ENCODE measurements around the gene SH3BGRL2.
"Not testable (repeated sequence)": the region's sequence is repeated elsewhere in the genome, so short reads cannot be mapped to it uniquely, and the experiment has no call there.

SH3BGRL2 gene

DNA sequence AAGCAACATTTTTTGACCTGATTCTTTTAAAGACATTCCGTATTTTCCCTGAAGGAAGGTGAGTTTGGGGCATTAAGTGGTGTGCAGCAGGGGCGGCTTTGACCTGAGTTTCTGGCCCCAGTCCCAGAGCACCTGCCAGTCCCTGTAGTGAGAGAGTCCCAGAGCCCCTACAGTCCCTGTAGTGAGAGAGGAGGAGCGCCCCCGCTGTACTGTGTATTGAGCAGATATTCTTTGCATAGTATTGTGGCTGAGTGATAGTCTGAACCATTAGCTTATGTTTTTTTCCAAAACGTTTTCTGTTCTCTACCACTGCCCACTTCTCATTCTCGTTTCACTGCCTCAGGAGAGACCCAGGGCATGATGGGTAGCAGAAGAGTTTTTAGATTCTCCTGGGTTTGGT is 17.2 kb upstream of the SH3BGRL2 start:
- in situ Hi-C loops (cut with MboI; ENCODE audit: low sequenced_read_pairs) = no loop called here

GRCh38 chr6:79614326-79615305 is 16.5 kb upstream of the SH3BGRL2 start:
- in situ Hi-C loops (cut with MboI; ENCODE audit: low sequenced_read_pairs) = no loop called here

- in situ Hi-C loops (cut with MboI; ENCODE audit: low sequenced_read_pairs) = no loop called here
Measured at GRCh38 chr6:79617518-79617941, 13.6 kb upstream of the SH3BGRL2 start.

- in situ Hi-C loops (cut with MboI; ENCODE audit: low sequenced_read_pairs) = not testable (repeated sequence)
Measured at GRCh38 chr6:79618425-79618824, 12.7 kb upstream of the SH3BGRL2 start.

DNA sequence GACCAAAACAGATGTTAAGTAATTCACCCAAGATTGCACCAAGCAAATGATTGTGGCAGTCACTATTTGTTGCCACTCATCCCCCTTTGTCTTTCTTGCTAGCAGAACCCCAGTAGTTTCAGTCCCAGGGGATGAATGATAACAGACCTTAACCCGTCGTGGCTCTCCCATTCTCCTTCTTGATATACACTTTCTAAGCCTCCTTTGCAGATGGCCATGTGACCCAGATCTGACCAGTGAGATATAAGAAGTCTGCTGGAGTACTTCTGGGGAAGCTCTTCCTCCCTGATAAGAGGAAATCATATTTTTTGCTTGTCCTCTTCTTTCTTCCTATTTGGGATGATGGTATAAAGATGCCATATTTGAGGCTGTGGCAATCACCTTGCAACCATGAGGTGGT is 9.6 kb upstream of the SH3BGRL2 start:
- in situ Hi-C loops (cut with MboI; ENCODE audit: low sequenced_read_pairs) = no loop called here

DNA sequence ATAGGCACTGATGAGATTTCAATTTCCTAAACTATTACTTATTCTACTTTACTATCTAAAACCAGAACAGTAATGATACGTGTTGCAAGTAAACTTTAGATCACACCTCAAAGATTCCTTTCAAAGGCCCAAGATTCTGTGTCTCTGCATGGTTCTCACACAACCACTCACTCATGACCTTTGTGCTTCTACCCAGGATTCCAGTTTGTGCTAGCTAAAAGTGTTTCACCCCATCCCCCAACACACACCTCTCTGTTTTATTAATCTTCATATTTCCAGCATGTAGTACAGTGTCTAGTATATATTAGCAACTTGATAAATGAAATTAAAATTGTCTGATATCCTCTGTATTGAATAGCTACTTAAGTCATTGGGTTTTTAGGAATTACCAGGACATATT is 8.8 kb upstream of the SH3BGRL2 start:
- in situ Hi-C loops (cut with MboI; ENCODE audit: low sequenced_read_pairs) = no loop called here

GRCh38 chr6:79623106-79623505 is 8.0 kb upstream of the SH3BGRL2 start:
- in situ Hi-C loops (cut with MboI; ENCODE audit: low sequenced_read_pairs) = no loop called here

- in situ Hi-C loops (cut with MboI; ENCODE audit: low sequenced_read_pairs) = no loop called here
Measured at GRCh38 chr6:79625746-79626145, 5.4 kb upstream of the SH3BGRL2 start.

- in situ Hi-C loops (cut with MboI; ENCODE audit: low sequenced_read_pairs) = no loop called here
Measured at GRCh38 chr6:79626811-79627210, 4.3 kb upstream of the SH3BGRL2 start.

DNA sequence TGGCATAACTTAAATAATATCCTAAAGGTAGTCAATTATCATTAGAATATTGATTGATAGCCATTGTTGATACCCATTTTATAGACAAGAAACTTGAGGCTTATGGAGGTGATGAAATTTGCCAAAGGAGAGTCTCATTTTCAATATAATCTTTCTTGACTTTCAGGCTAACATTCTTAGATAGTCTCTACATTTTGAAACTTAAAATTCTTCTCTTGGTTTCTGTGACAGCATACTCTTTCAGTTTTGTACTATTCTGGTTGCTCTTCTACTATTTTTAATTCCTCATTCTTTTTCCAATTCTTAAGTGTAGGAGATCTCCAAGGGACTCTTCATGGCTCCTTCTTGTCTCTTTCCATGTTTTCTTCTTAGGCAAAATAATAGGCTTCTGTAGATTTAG is 3.7 kb upstream of the SH3BGRL2 start:
- in situ Hi-C loops (cut with MboI; ENCODE audit: low sequenced_read_pairs) = no loop called here

GRCh38 chr6:79628466-79629288 is 2.5 kb upstream of the SH3BGRL2 start:
- in situ Hi-C loops (cut with MboI; ENCODE audit: low sequenced_read_pairs) = no loop called here

- in situ Hi-C loops (cut with MboI; ENCODE audit: low sequenced_read_pairs) = no loop called here
Measured at GRCh38 chr6:79630380-79630882, 698 bp upstream of the SH3BGRL2 start.

- in situ Hi-C loops (cut with MboI; ENCODE audit: low sequenced_read_pairs) = no loop called here
Measured at GRCh38 chr6:79631693-79632172, 604 bp downstream of the SH3BGRL2 start.

GRCh38 chr6:79632580-79632979 is 1.5 kb downstream of the SH3BGRL2 start:
- in situ Hi-C loops (cut with MboI; ENCODE audit: low sequenced_read_pairs) = no loop called here

- in situ Hi-C loops (cut with MboI; ENCODE audit: low sequenced_read_pairs) = no loop called here
Measured at GRCh38 chr6:79634491-79635231, 3.5 kb downstream of the SH3BGRL2 start.

GRCh38 chr6:79635232-79635543 is 4.1 kb downstream of the SH3BGRL2 start:
- in situ Hi-C loops (cut with MboI; ENCODE audit: low sequenced_read_pairs) = no loop called here

DNA sequence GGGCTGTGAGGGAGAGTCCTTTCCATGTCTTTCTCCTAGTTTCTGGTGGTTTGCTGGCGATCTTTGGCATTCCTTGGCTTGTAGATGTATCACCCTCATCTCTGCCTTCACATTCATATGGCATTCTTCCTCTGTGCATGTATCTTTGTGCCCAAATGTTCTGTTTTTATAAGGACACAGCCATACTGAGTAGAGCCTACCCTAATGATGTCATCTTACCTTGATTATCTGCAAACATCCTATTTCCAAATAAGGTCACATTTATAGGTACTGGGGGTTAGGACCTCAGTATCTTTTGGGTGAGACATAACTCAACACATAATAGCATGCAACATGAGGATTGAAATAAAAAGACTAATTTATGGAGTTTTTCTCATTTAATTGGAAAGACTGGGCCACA is 5.5 kb downstream of the SH3BGRL2 start:
- in situ Hi-C loops (cut with MboI; ENCODE audit: low sequenced_read_pairs) = no loop called here

DNA sequence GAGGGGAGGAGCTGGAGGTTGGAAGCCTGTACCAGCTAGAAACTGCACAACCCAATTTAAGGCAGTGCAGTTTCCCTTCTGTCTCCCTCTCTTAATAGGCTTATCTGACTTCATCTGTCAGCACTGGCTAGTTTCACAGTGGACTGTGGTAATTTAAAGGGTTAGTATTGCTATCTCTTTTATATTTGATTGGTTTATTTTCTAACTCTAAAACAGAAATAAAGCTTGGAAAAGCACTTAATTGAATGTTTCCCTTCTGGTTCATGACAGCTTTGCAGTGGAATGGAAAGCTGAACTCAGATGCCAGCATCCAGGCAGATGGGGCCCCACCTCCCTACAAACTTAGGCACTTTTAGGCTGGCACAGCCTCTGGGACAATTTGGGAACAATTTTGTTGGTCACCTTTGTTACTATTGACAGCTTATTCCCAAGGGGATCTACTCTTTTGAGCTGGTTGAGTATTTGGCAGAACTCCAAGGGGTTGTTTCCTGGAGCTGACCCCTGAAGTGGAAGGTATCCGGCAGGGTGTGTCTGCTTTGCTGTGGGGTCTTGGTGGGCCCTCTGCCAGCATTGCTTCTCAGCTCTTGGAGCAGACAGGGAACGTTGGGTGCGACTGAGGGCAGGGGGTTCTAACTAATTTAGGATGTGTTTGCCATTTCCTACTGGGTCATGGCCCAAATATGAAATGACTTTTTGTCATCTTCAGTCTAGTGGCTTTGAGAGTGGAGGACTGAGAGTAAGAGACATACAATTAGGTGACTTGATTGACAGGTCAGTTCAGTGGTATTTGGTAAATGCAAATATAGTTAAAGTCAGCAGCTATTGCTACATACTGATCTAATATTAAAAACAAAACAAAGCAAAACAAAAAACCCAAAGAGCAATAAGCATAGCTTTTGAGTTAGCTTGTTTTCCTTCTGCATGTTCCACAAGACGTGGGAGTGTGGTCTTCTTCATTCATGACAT is 9.3 kb downstream of the SH3BGRL2 start:
- in situ Hi-C loops (cut with MboI; ENCODE audit: low sequenced_read_pairs) = no loop called here

GRCh38 chr6:79646006-79646405 is 14.9 kb downstream of the SH3BGRL2 start:
- in situ Hi-C loops (cut with MboI; ENCODE audit: low sequenced_read_pairs) = no loop called here

- in situ Hi-C loops (cut with MboI; ENCODE audit: low sequenced_read_pairs) = no loop called here
Measured at GRCh38 chr6:79646561-79646960, 15.4 kb downstream of the SH3BGRL2 start.

Measured in HL-60/S4 (cell line).